Mononuclear cell (primary cell): ENCODE results near the gene REEP5. TPM values are rescaled to one million over a fixed set of nuclear protein-coding genes. Genes with fewer than 3 reads are reported as not detected.
"Not testable (repeated sequence)": the region's sequence is repeated elsewhere in the genome, so short reads cannot be mapped to it uniquely, and the experiment has no call there.

Source experiments
- H3K27me3 ChIP-seq: 2 replicates; pipeline ENCODE4 v1.6.0; 2011; ENCODE audit warnings: low read length, control low read depth; ENCODE audit not compliant: insufficient read depth
- H3K4me1 ChIP-seq: 2 replicates; pipeline ENCODE4 v1.5.1; 2011; ENCODE audit warnings: mild to moderate bottlenecking, low read length, control low read depth; ENCODE audit not compliant: insufficient read depth
- H3K4me3 ChIP-seq: 2 replicates; pipeline ENCODE4 v1.5.1; 2011; ENCODE audit warnings: mild to moderate bottlenecking, low read length, moderate library complexity
- H3K9me3 ChIP-seq: 2 replicates; pipeline ENCODE4 v1.5.1; 2011; ENCODE audit warnings: low read depth, mild to moderate bottlenecking, control low read depth, low read length
- total RNA-seq: library from RNA; depleted of rRNA; stranded (reverse); fragments of >200 nt; gene quantifications from one replicate; pipeline ENCODE4 v1.2.3, GENCODE V29; 2012

REEP5 gene
- total RNA-seq, 1 donor: 13.1 TPM

DNA sequence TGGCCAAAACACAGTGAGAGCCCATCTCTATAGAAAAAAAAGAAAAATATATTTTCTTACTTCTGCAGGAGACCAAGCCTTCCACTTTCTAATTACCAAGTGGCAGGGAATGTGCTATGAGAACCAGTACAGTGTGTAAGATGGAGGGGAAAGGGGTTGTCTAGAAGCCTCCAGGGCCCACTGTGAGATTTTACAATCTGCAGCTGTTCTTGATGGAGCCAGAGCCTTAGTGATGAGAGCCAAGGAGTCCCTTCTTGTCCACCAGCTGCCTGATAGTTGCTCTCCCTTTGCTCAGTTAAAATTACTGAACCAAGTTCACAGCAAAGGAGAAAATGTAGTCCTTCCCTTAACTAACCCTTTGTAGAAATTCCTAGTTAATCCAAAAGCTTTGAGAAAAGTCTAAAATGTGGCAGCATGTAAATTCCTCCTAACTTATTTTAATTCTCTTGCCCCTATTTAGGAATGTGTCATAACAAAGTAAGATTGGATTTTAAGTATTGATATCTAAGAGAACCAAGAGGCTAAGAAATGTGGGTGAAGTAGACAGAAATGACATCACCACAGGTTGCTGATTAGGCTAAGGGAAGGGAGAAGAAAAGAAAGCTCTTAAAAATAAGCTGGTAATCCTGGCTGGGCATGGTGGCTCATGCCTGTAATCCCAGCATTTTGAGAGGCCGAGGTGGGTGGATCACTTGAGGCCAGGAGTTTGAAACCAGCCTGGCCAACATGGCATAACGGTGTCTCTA lies 41.6 kb downstream of the REEP5 start:
- H3K27me3 ChIP-seq: no peaks in the 10 kb centered on the region
- H3K4me1 ChIP-seq: peaks cover 8% of the 10 kb centered on the region
- H3K9me3 ChIP-seq: no peaks in the 10 kb centered on the region
- no peak overlapping the region for H3K4me3 ChIP-seq

DNA sequence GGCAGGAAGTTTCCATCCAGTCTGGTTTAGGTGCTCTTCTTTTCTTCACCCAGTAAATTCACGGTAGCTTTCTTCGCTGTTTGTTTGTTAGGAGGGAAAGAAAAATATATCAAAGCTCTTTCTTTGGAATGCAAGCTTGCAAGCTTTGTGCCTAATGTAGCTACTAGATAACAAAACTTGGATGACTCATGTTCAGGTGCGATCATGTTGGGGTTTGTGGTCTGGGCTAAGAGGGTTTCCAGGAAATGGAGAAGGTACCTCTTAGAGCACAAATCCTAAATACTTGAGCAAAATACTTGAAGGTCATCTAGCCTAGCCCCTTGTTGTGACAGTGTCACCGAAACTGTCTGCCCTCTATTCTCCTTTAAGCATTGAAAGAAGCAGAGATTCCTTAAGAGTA lies 43.3 kb downstream of the REEP5 start:
- Histone ChIP-seq H3K9me3 (no peaks in the 10 kb centered on the region), H3K27me3 (no peaks in the 10 kb centered on the region), H3K4me3 (no peak overlapping the region), H3K4me1 (peaks cover 11% of the 10 kb centered on the region)

DNA sequence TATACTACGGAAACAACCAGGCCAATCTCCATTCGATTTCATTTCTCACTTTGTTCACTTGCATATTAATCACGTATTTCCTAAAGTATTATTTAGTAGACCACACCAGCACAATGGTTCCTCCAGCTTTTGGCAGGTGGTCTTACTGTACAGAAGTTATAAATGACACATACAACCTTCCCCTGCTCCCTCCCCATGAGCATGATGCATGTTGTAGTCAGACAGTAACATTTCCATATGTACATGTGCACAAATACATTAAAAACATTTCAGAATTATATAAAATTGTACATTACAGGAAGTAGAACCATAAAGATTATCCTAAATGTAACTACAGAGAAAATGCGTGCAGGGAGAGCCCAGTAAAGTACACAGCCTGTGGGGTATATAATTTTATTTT lies 43.9 kb downstream of the REEP5 start:
- no peaks in the 10 kb centered on the region for H3K9me3 ChIP-seq
- peaks cover 12% of the 10 kb centered on the region for H3K4me1 ChIP-seq
- no peak overlapping the region for H3K4me3 ChIP-seq
- no peaks in the 10 kb centered on the region for H3K27me3 ChIP-seq

DNA sequence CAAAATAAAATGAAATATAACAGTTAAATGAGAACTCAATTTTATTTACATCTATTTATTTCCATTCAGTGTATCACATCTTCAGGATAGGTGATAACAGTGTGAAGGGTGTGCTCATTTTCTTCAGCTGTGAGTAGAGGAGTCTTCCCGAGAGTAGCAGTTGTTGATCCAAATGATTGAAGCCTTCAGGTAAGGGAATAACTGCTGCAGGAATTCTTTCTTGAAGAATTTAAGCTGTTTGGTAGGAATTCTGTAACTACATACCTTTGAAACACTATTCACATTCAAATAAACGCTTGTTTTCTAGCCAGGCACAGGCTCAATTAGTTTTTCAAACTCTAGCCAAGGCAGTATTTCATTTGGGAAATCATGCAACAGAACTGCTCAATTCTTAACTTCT lies 45.7 kb downstream of the REEP5 start:
- H3K4me1 ChIP-seq: peaks cover 12% of the 10 kb centered on the region
- H3K9me3 ChIP-seq: no peaks in the 10 kb centered on the region
- no peak overlapping the region for H3K4me3 ChIP-seq
- H3K27me3 ChIP-seq: no peaks in the 10 kb centered on the region

DNA sequence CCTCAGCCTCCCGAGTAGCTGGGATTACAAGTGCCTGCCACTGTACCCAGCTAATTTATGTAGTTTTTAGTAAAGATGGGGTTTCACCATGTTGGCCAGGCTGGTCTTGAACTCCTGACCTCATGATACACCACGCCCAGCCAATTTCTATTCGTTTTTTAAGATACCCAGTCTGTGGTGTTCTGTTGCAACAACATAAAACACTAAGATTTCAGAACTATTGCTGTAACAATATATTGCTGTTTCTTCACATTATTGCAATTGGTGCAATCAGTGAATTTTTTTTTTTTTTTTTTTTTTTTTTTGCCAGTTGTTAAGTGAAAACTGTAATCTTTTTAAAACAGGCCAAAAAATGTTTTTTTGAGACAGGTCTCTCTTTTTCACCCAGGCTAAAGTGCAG lies 51.1 kb downstream of the REEP5 start:
- Histone ChIP-seq H3K9me3 (no peaks in the 10 kb centered on the region), H3K4me3 (no peak overlapping the region), H3K27me3 (no peaks in the 10 kb centered on the region)

DNA sequence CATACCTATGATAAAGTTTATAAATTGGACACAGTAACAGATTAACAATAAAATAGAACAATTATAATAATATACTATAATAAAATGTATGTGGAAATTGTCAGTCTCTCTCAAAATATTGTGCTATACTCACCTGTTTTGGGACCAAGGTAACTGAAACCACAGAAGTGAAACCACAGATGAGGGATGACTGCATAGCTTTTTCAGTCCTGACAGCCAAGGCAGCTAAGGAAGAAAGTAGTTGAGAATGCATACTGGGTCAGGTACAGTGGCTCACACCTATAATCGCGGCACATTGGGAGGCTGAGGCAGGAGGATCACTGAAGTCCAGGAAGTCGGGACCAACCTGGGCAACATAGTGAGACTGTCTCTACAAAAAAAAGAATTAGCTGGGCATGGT lies 52.1 kb downstream of the REEP5 start:
- Histone ChIP-seq H3K27me3 (no peaks in the 10 kb centered on the region), H3K4me1 (peaks cover 11% of the 10 kb centered on the region), H3K9me3 (no peaks in the 10 kb centered on the region), H3K4me3 (no peak overlapping the region)

More for the DNA sequence above, 51.1 kb downstream of the REEP5 start:
- peaks cover 11% of the 10 kb centered on the region for H3K4me1 ChIP-seq

DNA sequence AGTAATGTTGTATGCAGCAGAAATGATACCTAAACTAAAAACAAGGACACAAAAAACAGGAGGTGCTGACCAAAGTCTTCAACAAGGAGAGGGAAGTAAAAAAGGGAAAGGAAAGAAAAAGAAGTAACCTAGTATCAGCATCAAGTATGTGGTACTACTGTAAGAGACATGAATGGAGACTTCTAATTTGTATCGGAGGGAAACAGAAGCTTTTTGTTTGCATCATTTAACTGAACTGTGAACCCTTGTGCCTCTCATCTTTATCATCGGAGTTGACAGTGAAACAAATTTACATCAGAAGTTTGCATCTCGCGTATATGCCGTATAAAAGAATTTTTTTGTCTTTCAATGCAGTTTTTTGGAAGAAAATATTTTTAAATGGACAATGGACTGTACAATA lies 54.6 kb downstream of the REEP5 start:
- Histone ChIP-seq H3K4me1 (peaks cover 16% of the 10 kb centered on the region), H3K9me3 (no peaks in the 10 kb centered on the region), H3K4me3 (no peak overlapping the region), H3K27me3 (no peaks in the 10 kb centered on the region)

DNA sequence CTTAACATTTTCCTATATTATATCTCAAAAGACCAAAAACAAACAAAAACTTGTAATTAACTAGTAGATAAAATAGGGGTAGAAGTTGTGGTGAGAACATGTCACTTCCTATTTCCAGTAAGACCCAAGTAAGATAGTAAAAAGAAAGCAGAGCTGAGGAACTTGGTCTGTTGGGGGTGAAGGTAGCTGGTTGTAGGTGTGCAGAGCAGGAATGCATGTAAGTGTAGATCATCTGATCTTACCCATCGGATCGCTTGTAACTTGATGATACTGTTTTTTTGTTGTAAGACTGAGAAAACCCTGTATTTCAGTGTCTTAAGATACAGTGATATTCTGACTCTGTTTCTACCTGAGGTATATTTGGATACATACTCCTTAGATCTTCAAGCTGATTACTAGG lies 55.3 kb downstream of the REEP5 start:
- peaks cover 22% of the 10 kb centered on the region for H3K4me1 ChIP-seq
- H3K4me3 ChIP-seq: no peak overlapping the region
- no peaks in the 10 kb centered on the region for H3K27me3 ChIP-seq
- no peaks in the 10 kb centered on the region for H3K9me3 ChIP-seq

DNA sequence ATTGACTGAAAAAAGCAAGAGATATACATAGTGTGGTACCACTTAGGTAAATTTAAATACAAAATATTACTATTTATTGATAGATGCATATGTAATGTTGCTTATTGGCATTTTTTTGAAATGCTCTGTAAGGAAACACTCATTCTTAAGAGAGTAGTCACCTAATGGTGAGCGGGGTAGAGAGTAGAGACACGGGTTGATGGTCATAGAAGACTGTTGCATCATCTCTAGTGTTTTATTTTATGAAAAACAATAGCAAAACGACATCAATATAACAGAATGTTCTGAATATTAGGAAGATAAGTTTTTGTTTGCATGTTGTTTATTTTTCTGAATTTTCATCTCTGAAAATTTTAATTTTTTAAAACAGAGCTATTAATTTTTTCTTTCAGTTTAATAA lies 56.9 kb downstream of the REEP5 start:
- H3K4me3 ChIP-seq: no peak overlapping the region
- no peaks in the 10 kb centered on the region for H3K27me3 ChIP-seq
- H3K9me3 ChIP-seq: no peaks in the 10 kb centered on the region
- H3K4me1 ChIP-seq: peaks cover 23% of the 10 kb centered on the region

DNA sequence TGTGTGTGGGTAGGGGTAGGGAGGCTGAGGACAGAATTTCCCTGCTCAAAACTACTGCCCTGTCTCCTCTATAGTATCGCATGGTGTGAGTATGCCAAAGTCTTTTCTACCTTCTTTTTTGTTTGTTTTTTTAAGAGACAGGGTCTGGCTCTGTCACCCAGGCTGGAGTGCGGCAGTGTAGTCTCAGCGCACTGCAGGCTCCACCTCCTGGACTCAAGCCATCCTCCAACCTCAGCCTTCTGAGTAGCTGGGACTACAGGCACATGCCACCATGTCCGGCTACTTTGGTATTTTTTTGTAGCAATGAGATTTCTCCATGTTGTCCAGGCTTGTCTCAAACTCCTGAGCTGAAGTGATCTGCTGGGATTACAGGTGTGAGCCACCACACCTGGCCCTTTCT lies 58.5 kb downstream of the REEP5 start:
- Histone ChIP-seq H3K4me1 (peaks cover 23% of the 10 kb centered on the region), H3K4me3 (no peak overlapping the region), H3K9me3 (no peaks in the 10 kb centered on the region), H3K27me3 (no peaks in the 10 kb centered on the region)

DNA sequence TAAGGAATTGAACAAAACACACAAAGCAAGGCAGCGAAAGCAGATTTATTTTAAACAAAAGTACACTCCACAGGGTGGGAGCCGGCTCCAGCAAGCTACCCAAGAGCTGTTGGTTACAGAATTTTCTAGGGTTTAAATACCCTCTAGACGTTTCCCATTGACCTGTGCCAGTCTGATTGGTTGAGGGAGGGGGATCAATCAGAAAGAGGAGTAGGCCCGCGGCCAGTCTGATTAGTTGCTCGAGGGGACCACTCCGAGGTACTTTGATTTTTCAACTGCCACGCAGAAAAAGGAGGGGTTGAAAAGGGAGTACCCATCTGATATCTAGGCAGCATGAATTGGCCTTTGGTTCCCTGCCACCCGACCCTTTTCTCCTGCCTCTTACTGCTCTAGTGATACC lies 59.9 kb downstream of the REEP5 start:
- H3K4me3 ChIP-seq: peak overlapping the region; percentile 96
- H3K9me3 ChIP-seq: no peaks in the 10 kb centered on the region
- H3K4me1 ChIP-seq: peaks cover 23% of the 10 kb centered on the region
- H3K27me3 ChIP-seq: peaks cover 5% of the 10 kb centered on the region

DNA sequence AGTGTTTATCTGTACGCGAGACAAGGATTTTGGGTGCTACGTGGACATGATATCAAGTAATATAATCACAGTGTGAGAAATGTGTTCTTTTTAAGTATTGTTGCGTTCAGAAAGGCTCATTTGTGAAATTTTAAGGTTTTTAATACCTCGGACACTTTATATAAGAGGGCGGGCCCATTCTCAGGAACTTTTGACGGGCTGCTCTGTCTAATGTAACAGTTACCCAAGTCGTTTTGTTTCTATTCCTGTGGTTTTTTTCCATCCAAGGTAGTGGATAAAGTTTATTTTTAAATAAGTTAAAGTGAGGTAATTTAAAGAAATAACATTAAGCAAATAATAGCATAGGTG lies 60.4 kb downstream of the REEP5 start:
- no peaks in the 10 kb centered on the region for H3K9me3 ChIP-seq
- H3K4me1 ChIP-seq: peaks cover 23% of the 10 kb centered on the region
- peak overlapping the region; percentile 96 for H3K4me3 ChIP-seq
- peaks cover 10% of the 10 kb centered on the region for H3K27me3 ChIP-seq

DNA sequence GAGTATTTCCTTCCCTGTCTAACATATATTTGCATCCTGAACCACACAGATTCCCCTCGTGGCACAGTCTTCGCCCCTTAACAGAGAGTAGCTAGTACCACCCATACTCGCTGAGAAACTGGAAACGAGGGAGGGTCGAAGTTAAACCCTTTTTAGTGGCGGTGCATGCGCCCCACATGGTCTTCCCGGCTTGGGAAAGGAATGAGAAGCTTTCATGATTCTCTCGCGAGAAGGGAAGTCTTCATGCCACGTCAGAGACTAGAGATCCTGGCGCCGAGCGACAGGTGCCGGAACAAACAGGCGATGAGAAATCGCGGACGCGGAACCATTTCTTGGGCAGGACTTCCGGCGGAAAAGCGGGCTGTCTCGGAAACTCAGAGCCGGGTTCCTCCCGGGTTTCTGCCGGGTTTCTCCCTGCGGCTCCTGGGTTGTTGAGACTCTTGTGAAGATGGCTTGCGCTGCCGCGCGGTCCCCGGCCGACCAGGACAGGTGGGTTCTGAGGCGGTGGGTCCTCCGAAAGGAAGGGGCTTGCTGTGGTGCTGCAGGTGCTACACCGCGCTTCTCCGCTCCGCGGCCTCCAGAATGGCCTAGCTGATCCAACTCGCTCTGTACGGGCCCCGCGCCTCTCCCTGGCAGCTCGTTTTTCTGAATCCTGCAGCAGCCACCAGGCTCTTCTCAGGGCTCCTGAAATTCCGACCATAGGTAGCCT lies 60.9 kb downstream of the REEP5 start, which contains the start of gene SRP19:
Gene SRP19 (plus strand): TSS at position 359 of the 709 bp plus-strand sequence. CDS start 90 bp downstream, at position 449.
- Histone ChIP-seq H3K9me3 (no peaks in the 10 kb centered on the region), H3K27me3 (peaks cover 10% of the 10 kb centered on the region), H3K4me3 (peak within 1 kb of the TSS; percentile 96), H3K4me1 (peaks cover 23% of the 10 kb centered on the region)

DNA sequence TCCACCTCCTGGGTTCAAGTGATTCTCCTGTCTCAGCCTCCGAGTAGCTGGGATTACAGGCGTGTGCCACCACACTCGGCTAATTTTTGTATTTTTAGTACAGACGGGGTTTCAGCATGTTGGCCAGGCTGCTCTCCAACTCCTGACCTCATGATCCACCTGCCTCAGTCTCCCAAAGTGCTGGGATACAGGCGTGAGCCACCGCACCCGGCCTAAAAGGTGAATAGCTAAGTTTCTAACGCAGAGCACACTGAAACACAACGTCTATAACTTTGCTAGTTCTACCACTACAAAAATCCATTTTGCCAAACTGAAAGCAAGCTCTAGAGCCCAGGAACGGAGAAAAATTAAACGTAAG lies 61.5 kb downstream of the REEP5 start:
- Histone ChIP-seq H3K4me3 (peak overlapping the region; percentile 96), H3K4me1 (peaks cover 23% of the 10 kb centered on the region), H3K27me3 (peaks cover 15% of the 10 kb centered on the region)
- H3K9me3 ChIP-seq: not testable (repeated sequence)

DNA sequence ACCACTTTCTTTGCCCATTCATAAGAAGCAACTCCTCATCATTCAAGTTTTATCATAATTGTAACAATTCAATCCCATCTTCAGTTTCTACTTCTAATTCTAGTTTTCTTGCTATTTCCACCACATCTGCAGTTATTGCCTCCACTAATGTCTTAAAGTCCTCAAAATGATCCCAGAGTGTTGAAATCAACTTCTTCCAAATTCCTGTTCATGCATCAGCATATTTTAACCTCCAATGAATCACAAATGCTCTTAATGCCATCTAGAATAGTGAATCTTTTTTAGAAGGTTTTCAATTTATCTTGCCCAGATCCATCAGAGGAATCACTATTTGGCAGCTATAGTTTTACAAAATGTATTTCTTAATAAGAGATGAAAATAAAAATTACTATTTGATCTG lies 64.2 kb downstream of the REEP5 start:
- H3K4me3 ChIP-seq: no peak overlapping the region
- peaks cover 33% of the 10 kb centered on the region for H3K27me3 ChIP-seq
- H3K4me1 ChIP-seq: peaks cover 17% of the 10 kb centered on the region

DNA sequence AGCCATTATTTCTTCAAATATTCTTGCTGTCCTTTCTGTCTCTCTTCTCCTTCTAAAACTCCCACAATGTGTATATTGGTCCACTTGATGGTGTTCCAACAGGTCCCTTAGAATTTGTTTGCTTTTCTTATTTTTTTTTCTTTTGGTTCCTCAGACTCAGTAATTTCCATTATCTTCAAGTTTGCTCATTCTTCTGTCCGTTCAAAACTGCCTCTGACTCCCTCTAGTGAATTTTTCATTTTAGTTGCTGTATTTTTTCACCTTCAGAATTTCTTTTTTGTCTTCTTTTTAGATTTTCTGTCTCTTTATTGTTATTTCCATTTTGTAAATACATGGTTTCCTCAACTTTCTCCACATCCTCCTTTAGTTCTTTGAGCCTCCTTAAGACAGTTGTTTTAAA lies 67.4 kb downstream of the REEP5 start:
- no peak overlapping the region for H3K4me3 ChIP-seq
- H3K27me3 ChIP-seq: peaks cover 33% of the 10 kb centered on the region
- peaks cover 6% of the 10 kb centered on the region for H3K9me3 ChIP-seq
- no peaks in the 10 kb centered on the region for H3K4me1 ChIP-seq

More for the DNA sequence above, 64.2 kb downstream of the REEP5 start:
- H3K9me3 ChIP-seq: peaks cover 6% of the 10 kb centered on the region
